ENCODE results near the gene GPT2.

- TF ChIP-seq, protein P1, sequence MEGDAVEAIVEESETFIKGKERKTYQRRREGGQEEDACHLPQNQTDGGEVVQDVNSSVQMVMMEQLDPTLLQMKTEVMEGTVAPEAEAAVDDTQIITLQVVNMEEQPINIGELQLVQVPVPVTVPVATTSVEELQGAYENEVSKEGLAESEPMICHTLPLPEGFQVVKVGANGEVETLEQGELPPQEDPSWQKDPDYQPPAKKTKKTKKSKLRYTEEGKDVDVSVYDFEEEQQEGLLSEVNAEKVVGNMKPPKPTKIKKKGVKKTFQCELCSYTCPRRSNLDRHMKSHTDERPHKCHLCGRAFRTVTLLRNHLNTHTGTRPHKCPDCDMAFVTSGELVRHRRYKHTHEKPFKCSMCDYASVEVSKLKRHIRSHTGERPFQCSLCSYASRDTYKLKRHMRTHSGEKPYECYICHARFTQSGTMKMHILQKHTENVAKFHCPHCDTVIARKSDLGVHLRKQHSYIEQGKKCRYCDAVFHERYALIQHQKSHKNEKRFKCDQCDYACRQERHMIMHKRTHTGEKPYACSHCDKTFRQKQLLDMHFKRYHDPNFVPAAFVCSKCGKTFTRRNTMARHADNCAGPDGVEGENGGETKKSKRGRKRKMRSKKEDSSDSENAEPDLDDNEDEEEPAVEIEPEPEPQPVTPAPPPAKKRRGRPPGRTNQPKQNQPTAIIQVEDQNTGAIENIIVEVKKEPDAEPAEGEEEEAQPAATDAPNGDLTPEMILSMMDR (IDR thresholded peaks at IDR 0.05; ENCODE audit: insufficient read depth, low read length): no peak
- no peak for TF ChIP-seq POLR2AphosphoS5 (IDR thresholded peaks at IDR 0.05; ENCODE audit: low read depth)
Measured at GRCh38 chr16:46972429-46973206, 88.5 kb downstream of the GPT2 start.
